ENCODE measurements around the gene PPIL6. TPM values are rescaled to one million over a fixed set of nuclear protein-coding genes. Genes with fewer than 3 reads are reported as not detected.
A peak's percentile ranks its signal among the peaks of the same experiment; 100 is the strongest.

The PPIL6 gene
- total RNA-seq, 2 experiments from 2014 or later, result 0.17 to 0.53 TPM

DNA sequence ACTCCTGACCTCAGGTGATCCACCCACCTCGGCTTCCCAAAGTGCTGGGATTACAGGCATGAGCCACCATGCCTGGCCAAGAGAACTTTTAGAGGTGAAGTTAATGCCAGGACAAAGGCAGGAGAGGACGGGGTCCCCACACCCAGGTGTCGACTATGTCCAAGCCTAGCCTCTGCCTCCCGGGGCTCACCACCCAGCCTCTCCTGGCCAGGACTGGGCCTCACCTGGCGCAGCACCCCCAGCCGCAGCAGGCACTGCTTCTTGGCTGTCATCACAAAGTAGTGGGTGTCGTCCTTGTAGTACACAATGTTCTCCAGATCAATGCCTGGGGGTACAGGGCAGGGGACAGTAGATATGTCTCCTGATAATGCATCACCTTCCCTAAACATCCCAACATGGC is 10.9 kb upstream of the PPIL6 start:
- DNase-seq, result no peak
- no peak for ATAC-seq (ENCODE audit: low read depth)
- POLR2A ChIA-PET, result interaction anchor here (1.1 to 5.8 kb wide), 4 partner anchors 10 to 69 kb away, joined by 7 to 35 read pairs (median 16); partner anchors contain the start of genes CD164, PPIL6 and SMPD2
- Mint-ChIP-seq H3K4me3 (no peak overlapping the region), H3K4me1 (peaks cover 39% of the 10 kb centered on the region), H3K36me3 (peaks cover 20% of the 10 kb centered on the region), H3K9me3 (no peaks in the 10 kb centered on the region), H3K27me3 (no peaks in the 10 kb centered on the region), H3K27ac (no peak overlapping the region)

GRCh38 chr6:109450801-109451200 is 10.4 kb upstream of the PPIL6 start:
- ATAC-seq (ENCODE audit: low read depth) (no peak), DNase-seq (no peak)
- H3K4me1 Mint-ChIP-seq, result peaks cover 37% of the 10 kb centered on the region
- peaks cover 21% of the 10 kb centered on the region for H3K36me3 Mint-ChIP-seq
- no peaks in the 10 kb centered on the region for H3K9me3 Mint-ChIP-seq
- no peaks in the 10 kb centered on the region for H3K27me3 Mint-ChIP-seq
- no peak overlapping the region for H3K4me3 Mint-ChIP-seq
- peak overlapping the region; percentile 5 for H3K27ac Mint-ChIP-seq
- POLR2A ChIA-PET, result interaction anchor here (1.0 to 5.8 kb wide), 4 partner anchors 10 to 68 kb away, joined by 3 to 35 read pairs (median 12); partner anchors contain the start of genes CD164, PPIL6, SMPD2 and ZBTB24

- peak overlapping the region; percentile 79 for H3K27ac Mint-ChIP-seq
- peak overlapping the region; percentile 69 for H3K4me3 Mint-ChIP-seq
- peaks cover 37% of the 10 kb centered on the region for H3K4me1 Mint-ChIP-seq
- ATAC-seq (ENCODE audit: low read depth) (peak; percentile 75), DNase-seq (peak; percentile 67)
- peaks cover 26% of the 10 kb centered on the region for H3K36me3 Mint-ChIP-seq
- POLR2A ChIA-PET, result interaction anchor here (0.9 to 5.8 kb wide), 6 partner anchors 9 to 67 kb away, joined by 3 to 35 read pairs (median 6); partner anchors contain the start of genes CD164, PPIL6, SMPD2 and ZBTB24
- no peaks in the 10 kb centered on the region for H3K27me3 Mint-ChIP-seq
- H3K9me3 Mint-ChIP-seq, result no peaks in the 10 kb centered on the region
Observed at GRCh38 chr6:109449795-109450673, 9.6 kb upstream of the PPIL6 start.

DNA sequence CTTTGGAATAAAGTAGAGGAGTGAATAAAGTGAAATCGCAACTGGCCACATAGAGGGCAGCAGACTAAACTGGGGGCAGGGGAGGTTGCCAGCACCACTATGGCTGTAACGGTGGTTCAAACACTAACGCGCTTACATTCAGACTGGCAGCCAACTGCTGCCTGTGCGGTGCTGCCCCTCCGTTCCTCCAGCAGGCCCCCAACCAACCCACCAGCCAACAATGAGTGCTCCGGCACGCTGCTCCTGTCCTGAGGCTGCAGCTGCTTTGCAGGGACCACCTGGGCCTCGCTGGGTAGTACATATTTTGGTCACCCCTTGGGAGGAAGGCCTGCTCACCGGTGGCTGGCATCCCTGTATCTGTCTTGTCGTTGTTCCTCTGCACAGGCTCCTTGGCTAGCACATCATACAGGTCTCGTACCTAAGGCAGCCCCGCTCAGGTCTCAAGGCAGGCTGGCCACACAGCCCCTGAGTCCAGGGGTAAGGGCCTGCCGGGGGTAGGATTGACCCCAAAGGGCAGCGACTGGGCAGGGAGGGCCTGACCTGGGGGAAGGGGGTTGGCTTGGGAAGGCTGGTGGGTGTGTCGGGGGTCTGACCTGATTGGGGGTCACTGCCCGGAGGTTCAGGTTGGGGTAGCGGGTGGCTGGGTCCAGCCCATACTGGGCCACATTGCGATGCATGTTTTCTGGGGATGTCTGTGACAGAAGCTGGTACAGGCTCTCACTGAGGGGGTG is 8.8 kb upstream of the PPIL6 start:
- POLR2A ChIA-PET, result interaction anchor here (0.6 to 5.8 kb wide), 6 partner anchors 8 to 67 kb away, joined by 3 to 35 read pairs (median 6); partner anchors contain the start of genes CD164, PPIL6, SMPD2 and ZBTB24
- Mint-ChIP-seq H3K27ac (peak overlapping the region; percentile 79), H3K36me3 (peaks cover 25% of the 10 kb centered on the region), H3K4me3 (peak overlapping the region; percentile 69), H3K27me3 (no peaks in the 10 kb centered on the region), H3K4me1 (peaks cover 33% of the 10 kb centered on the region), H3K9me3 (no peaks in the 10 kb centered on the region)
- ATAC-seq (ENCODE audit: low read depth) (no peak), DNase-seq (no peak)

- H3K36me3 Mint-ChIP-seq, result peaks cover 25% of the 10 kb centered on the region
- H3K27me3 Mint-ChIP-seq, result no peaks in the 10 kb centered on the region
- ATAC-seq (ENCODE audit: low read depth), result no peak
- no peaks in the 10 kb centered on the region for H3K9me3 Mint-ChIP-seq
- H3K4me3 Mint-ChIP-seq, result no peak overlapping the region
- H3K4me1 Mint-ChIP-seq, result peaks cover 29% of the 10 kb centered on the region
- peak overlapping the region; percentile 72 for H3K27ac Mint-ChIP-seq
- no peak for DNase-seq
- POLR2A ChIA-PET, result interaction anchor here (0.6 to 5.8 kb wide), 2 partner anchors 43 to 66 kb away, joined by 3 to 35 read pairs; partner anchors contain the start of gene CD164
Observed at GRCh38 chr6:109448615-109449014, 8.2 kb upstream of the PPIL6 start.

DNA sequence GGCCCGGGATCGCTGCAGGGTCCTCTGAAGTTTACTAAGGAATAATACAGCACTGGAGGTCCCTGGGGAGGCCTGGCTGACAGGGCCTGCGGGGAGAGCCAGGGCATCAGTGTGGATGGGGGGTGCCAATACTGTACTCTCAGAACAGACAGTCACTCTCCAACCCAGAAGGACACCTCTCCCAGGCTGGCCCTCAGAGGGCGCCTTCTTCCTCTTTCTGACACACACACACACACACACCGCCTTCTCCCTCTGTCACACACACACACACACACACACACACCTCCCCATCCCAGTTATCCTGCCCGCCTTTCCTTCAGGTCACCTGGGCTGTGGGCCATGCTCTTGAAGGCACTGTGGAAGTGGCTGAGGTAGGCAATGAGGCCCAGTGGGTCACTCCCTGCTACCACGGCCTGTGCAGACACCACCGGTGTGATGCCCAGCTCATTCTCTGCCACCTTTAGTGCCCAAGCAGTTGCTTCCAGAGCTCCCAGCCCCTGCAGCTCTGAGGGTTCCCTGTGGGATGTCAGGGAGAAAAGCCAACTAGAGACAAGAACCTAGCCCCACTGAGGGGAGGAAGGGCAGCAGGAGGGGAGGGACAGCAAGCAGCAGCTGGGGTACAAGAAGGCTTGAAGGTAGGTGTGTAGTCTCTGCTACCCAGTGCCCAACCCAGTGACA is 7.6 kb upstream of the PPIL6 start:
- Mint-ChIP-seq H3K9me3 (no peaks in the 10 kb centered on the region), H3K27ac (peak overlapping the region; percentile 72), H3K4me1 (peaks cover 30% of the 10 kb centered on the region), H3K27me3 (no peaks in the 10 kb centered on the region), H3K36me3 (peaks cover 25% of the 10 kb centered on the region), H3K4me3 (no peak overlapping the region)
- ATAC-seq (ENCODE audit: low read depth) (no peak), DNase-seq (no peak)
- POLR2A ChIA-PET, result interaction anchor here (1.0 to 5.8 kb wide), 3 partner anchors 22 to 65 kb away, joined by 3 to 35 read pairs (median 3); partner anchors contain the start of genes CD164 and ZBTB24

- no peak overlapping the region for H3K4me3 Mint-ChIP-seq
- peaks cover 33% of the 10 kb centered on the region for H3K4me1 Mint-ChIP-seq
- POLR2A ChIA-PET, result interaction anchor here (1.0 to 2.1 kb wide), 4 partner anchors 8 to 64 kb away, joined by 3 to 5 read pairs (median 4); partner anchors contain the start of genes MICAL1 and ZBTB24
- H3K27ac Mint-ChIP-seq, result no peak overlapping the region
- no peaks in the 10 kb centered on the region for H3K27me3 Mint-ChIP-seq
- no peaks in the 10 kb centered on the region for H3K9me3 Mint-ChIP-seq
- H3K36me3 Mint-ChIP-seq, result peaks cover 30% of the 10 kb centered on the region
- DNase-seq (no peak), ATAC-seq (ENCODE audit: low read depth) (no peak)
Observed at GRCh38 chr6:109447087-109447486, 6.7 kb upstream of the PPIL6 start.

DNA sequence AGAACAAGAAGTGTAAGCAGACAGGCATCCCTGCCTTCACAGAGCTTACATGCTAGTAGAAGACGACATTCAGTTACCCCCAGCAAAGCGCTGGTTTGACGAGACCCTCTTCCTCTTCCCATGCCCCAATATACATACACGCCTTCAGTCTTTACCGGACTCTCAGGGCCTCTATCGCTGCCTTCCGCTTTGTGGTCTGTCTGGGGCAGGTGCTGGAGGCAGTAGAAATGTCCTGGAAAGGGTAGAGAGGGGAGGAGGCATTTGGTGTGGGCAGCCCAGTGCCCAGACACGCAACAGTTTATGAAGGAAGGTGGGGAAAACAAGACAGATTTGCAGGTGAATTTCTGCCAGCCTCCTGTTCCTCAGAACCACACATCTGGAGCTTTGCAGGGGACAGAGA is 6.1 kb upstream of the PPIL6 start:
- peaks cover 27% of the 10 kb centered on the region for H3K36me3 Mint-ChIP-seq
- no peak overlapping the region for H3K27ac Mint-ChIP-seq
- no peak overlapping the region for H3K4me3 Mint-ChIP-seq
- peaks cover 32% of the 10 kb centered on the region for H3K4me1 Mint-ChIP-seq
- no peaks in the 10 kb centered on the region for H3K9me3 Mint-ChIP-seq
- no peaks in the 10 kb centered on the region for H3K27me3 Mint-ChIP-seq
- POLR2A ChIA-PET, result interaction anchor here (1.0 to 2.1 kb wide), 3 partner anchors 9 to 64 kb away, joined by 3 to 5 read pairs (median 4); partner anchors contain the start of gene MICAL1
- no peak for DNase-seq
- ATAC-seq (ENCODE audit: low read depth), result no peak

- no peak overlapping the region for H3K4me3 Mint-ChIP-seq
- ATAC-seq (ENCODE audit: low read depth), result no peak
- no peak overlapping the region for H3K27ac Mint-ChIP-seq
- POLR2A ChIA-PET, result interaction anchor here (1.0 to 2.1 kb wide), 2 partner anchors 9 to 13 kb away, joined by 3 to 5 read pairs; partner anchors contain the start of gene MICAL1
- H3K9me3 Mint-ChIP-seq, result no peaks in the 10 kb centered on the region
- H3K36me3 Mint-ChIP-seq, result peaks cover 26% of the 10 kb centered on the region
- no peaks in the 10 kb centered on the region for H3K27me3 Mint-ChIP-seq
- DNase-seq, result no peak
- H3K4me1 Mint-ChIP-seq, result peaks cover 35% of the 10 kb centered on the region
Observed at GRCh38 chr6:109446072-109446471, 5.6 kb upstream of the PPIL6 start.

DNA sequence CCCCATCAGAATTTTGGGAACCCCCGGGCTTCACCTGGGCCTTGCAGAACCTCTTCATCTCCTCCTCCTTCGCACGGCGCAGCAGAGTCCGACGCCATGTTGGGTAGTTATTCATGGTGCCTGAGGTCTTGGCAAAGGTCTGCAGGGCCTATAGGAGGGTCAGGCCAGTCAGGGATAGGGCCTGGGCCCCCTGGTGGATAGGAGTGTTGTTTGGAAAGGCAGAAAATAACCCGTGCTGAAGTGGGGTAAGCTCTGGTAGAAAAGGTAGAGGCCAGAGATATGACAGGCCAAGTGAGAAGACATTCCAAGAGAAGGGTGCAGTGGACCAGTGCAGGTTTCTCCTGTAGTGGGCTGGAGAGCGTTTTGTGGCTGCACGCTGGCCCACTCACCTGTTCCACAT is 5.0 kb upstream of the PPIL6 start:
- Mint-ChIP-seq H3K9me3 (no peaks in the 10 kb centered on the region), H3K4me1 (peaks cover 31% of the 10 kb centered on the region), H3K4me3 (no peak overlapping the region), H3K27ac (peak overlapping the region; percentile 27), H3K36me3 (peaks cover 22% of the 10 kb centered on the region), H3K27me3 (no peaks in the 10 kb centered on the region)
- POLR2A ChIA-PET, result interaction anchor here (0.5 to 5.7 kb wide), 3 partner anchors 10 to 33 kb away, joined by 3 to 84 read pairs (median 5); partner anchors contain the start of gene MICAL1
- ATAC-seq (ENCODE audit: low read depth) (no peak), DNase-seq (no peak)

GRCh38 chr6:109443425-109443950 is 3.1 kb upstream of the PPIL6 start:
- Mint-ChIP-seq H3K9me3 (no peaks in the 10 kb centered on the region), H3K4me1 (peaks cover 20% of the 10 kb centered on the region), H3K27me3 (no peaks in the 10 kb centered on the region), H3K27ac (no peak overlapping the region), H3K4me3 (no peak overlapping the region), H3K36me3 (peaks cover 18% of the 10 kb centered on the region)
- POLR2A ChIA-PET, result interaction anchor here (1.6 to 5.7 kb wide), 3 partner anchors 12 to 61 kb away, joined by 5 to 84 read pairs (median 63); partner anchors contain the start of genes CD164 and MICAL1
- ATAC-seq (ENCODE audit: low read depth), result no peak
- DNase-seq, result no peak

DNA sequence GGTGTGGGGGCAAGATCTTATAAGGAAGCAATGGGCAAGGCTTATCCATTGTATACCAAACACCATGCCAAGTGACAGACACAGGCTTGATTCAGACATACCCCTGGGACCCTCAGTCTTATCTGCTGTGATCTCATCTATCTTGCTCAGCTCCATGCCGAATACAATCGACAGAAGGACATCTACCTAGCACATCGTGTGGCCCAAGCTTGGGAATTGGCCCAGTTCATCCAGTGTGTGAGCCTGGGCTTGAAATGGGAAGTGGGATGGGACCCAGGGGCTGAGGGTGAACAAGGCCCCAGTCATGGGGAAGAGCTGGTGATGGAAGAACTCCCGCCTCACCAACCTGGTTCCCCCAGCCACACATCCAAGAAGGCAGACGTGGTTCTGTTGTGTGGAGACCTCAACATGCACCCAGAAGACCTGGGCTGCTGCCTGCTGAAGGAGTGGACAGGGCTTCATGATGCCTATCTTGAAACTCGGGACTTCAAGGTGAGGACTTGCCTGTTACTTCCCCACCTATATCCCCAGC is 2.0 kb upstream of the PPIL6 start:
- POLR2A ChIA-PET, result interaction anchor here (0.5 to 5.7 kb wide), 12 partner anchors 10 to 348 kb away, joined by 3 to 84 read pairs (median 6); partner anchors contain the start of genes CD164, CEP57L1, MICAL1 and SESN1
- no peaks in the 10 kb centered on the region for H3K27me3 Mint-ChIP-seq

More for the DNA sequence above, 2.0 kb upstream of the PPIL6 start:
- Mint-ChIP-seq H3K4me3 (peak overlapping the region; percentile 93), H3K9me3 (no peaks in the 10 kb centered on the region), H3K36me3 (peaks cover 17% of the 10 kb centered on the region), H3K27ac (peak overlapping the region; percentile 16), H3K4me1 (peaks cover 16% of the 10 kb centered on the region)
- ATAC-seq (ENCODE audit: low read depth) (no peak), DNase-seq (no peak)

Measured in activated naive CD8-positive, alpha-beta T cell treated with anti-CD3 and anti-CD28 coated beads, Interleukin-2, amount 10 ng/mL, durations not matched to agents 7 days and 5 days (primary cell).